Calu3 (cell line): ENCODE measurements around the gene TM9SF3. TPM values are rescaled to one million over a fixed set of nuclear protein-coding genes. Genes with fewer than 3 reads are reported as not detected.

Experiments
- BruUV-seq: library from RNA; stranded (reverse); fragments of 400-500 nt; replicated peaks from 2 replicates; lab custom pipeline; 2021; lab: Mats Ljungman, UMichigan
- CTCF ChIA-PET: fragments of 300-600 bp; sonication (Branson Sonifier 250); formaldehyde crosslinking; loops from one replicate; lab custom pipeline; 2022; ENCODE audit warnings: antibody characterized with exemption; lab: Charles Lee
- DNase-seq: peaks from one replicate; pipeline ENCODE4 v3.0.0; 2022
- H3K27ac Mint-ChIP-seq: one replicate; pipeline ENCODE4 v1.8.0; 2022; ENCODE audit warnings: mixed read lengths; ENCODE audit not compliant: unreplicated experiment
- H3K27me3 Mint-ChIP-seq: one replicate; pipeline ENCODE4 v1.8.0; 2022; ENCODE audit warnings: mixed read lengths; ENCODE audit not compliant: unreplicated experiment
- H3K36me3 Mint-ChIP-seq: one replicate; pipeline ENCODE4 v1.8.0; 2022; ENCODE audit warnings: mild to moderate bottlenecking, moderate library complexity, mixed read lengths; ENCODE audit not compliant: insufficient read depth, unreplicated experiment
- H3K4me1 Mint-ChIP-seq: one replicate; pipeline ENCODE4 v1.8.0; 2022; ENCODE audit warnings: mild to moderate bottlenecking, low read depth, mixed read lengths; ENCODE audit not compliant: unreplicated experiment
- H3K4me3 Mint-ChIP-seq: one replicate; pipeline ENCODE4 v1.8.0; 2022; ENCODE audit warnings: mild to moderate bottlenecking, low read depth, moderate library complexity, mixed read lengths; ENCODE audit not compliant: unreplicated experiment
- H3K9me3 Mint-ChIP-seq: one replicate; pipeline ENCODE4 v1.8.0; 2022; ENCODE audit warnings: low read depth, mixed read lengths; ENCODE audit not compliant: unreplicated experiment
- intact Hi-C: fragments of 100-400 bp; cut with micrococcal nuclease; formaldehyde crosslinking; loops from one replicate; pipeline ENCODE4 v1.10.0; 2022; ENCODE audit not compliant: unreplicated experiment
- total RNA-seq: library from RNA; stranded (reverse); gene quantifications from 2 replicates; pipeline ENCODE4 v1.2.3, GENCODE V29; 2022
- TF ChIP-seq, protein P1 (sequence below): fragments of 200-600 bp; IDR thresholded peaks from one replicate; pipeline ENCODE4 v1.8.0; 2022; ENCODE audit warnings: antibody characterized with exemption; ENCODE audit not compliant: unreplicated experiment

Gene TM9SF3
- total RNA-seq, 1 experiment from 2014 or later, result 177 TPM

GRCh38 chr10:96517284-96517683, 69.5 kb downstream of the TM9SF3 start:
- Mint-ChIP-seq H3K9me3 (no peaks in the 10 kb centered on the region), H3K4me1 (no peaks in the 10 kb centered on the region), H3K36me3 (peaks cover 20% of the 10 kb centered on the region), H3K27me3 (peaks cover 7% of the 10 kb centered on the region), H3K4me3 (no peak overlapping the region), H3K27ac (no peak overlapping the region)
- no peak for DNase-seq
- TF ChIP-seq, protein P1, sequence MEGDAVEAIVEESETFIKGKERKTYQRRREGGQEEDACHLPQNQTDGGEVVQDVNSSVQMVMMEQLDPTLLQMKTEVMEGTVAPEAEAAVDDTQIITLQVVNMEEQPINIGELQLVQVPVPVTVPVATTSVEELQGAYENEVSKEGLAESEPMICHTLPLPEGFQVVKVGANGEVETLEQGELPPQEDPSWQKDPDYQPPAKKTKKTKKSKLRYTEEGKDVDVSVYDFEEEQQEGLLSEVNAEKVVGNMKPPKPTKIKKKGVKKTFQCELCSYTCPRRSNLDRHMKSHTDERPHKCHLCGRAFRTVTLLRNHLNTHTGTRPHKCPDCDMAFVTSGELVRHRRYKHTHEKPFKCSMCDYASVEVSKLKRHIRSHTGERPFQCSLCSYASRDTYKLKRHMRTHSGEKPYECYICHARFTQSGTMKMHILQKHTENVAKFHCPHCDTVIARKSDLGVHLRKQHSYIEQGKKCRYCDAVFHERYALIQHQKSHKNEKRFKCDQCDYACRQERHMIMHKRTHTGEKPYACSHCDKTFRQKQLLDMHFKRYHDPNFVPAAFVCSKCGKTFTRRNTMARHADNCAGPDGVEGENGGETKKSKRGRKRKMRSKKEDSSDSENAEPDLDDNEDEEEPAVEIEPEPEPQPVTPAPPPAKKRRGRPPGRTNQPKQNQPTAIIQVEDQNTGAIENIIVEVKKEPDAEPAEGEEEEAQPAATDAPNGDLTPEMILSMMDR, result no peak
- CTCF ChIA-PET, result no interaction called here
- intact Hi-C loops, result no loop called here
- BruUV-seq, result no TSS peak

DNA sequence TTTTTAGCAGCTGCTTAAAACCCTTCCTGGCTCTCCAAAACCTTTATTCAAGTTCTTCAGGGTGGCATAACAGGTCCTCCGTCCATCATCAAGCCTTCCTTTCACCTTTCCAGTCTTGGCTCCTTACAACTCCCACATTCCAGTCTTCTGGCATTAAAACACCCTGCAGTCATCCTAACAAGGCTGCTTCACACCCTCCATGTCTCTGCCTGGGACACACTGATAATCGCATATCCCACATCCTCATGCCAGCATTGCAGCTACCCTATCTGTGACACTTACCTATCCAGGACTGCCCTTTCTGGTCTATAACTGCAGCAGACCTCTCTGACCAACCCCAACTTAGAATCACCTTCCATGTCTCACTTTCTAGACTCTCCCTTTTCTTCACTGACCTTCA, 70.5 kb downstream of the TM9SF3 start:
- Mint-ChIP-seq H3K36me3 (peaks cover 20% of the 10 kb centered on the region), H3K4me3 (no peak overlapping the region), H3K27ac (peak overlapping the region; percentile 26), H3K4me1 (no peaks in the 10 kb centered on the region), H3K27me3 (peaks cover 16% of the 10 kb centered on the region), H3K9me3 (no peaks in the 10 kb centered on the region)
- TF ChIP-seq, protein P1, result no peak
- intact Hi-C loops, result no loop called here
- CTCF ChIA-PET, result no interaction called here
- no TSS peak for BruUV-seq
- no peak for DNase-seq

GRCh38 chr10:96513698-96514561, 72.9 kb downstream of the TM9SF3 start, which contains the start of gene TLL2:
Gene TLL2 (minus strand): TSS chr10:96513926. CDS start chr10:96513685, 241 bp downstream.
- peaks cover 16% of the 10 kb centered on the region for H3K27me3 Mint-ChIP-seq
- peak within 1 kb of the TSS; percentile 78 for H3K4me3 Mint-ChIP-seq
- H3K9me3 Mint-ChIP-seq, result no peaks in the 10 kb centered on the region
- TF ChIP-seq, protein P1, result peak; percentile 7
- DNase-seq, result peak; percentile 89
- CTCF ChIA-PET, result interaction anchor here (0.5 to 2.4 kb wide), 9 partner anchors 18 to 376 kb away, joined by 3 to 12 read pairs (median 3); no protein-coding TSS in a partner anchor
- BruUV-seq, result no TSS peak
- H3K4me1 Mint-ChIP-seq, result no peaks in the 10 kb centered on the region
- intact Hi-C loops, result loop anchor here (1.0 to 5.0 kb wide), 2 partner anchors 117 to 139 kb away; no protein-coding TSS in a partner anchor
- H3K27ac Mint-ChIP-seq, result no peak within 1 kb of the TSS
- peaks cover 20% of the 10 kb centered on the region for H3K36me3 Mint-ChIP-seq

DNA sequence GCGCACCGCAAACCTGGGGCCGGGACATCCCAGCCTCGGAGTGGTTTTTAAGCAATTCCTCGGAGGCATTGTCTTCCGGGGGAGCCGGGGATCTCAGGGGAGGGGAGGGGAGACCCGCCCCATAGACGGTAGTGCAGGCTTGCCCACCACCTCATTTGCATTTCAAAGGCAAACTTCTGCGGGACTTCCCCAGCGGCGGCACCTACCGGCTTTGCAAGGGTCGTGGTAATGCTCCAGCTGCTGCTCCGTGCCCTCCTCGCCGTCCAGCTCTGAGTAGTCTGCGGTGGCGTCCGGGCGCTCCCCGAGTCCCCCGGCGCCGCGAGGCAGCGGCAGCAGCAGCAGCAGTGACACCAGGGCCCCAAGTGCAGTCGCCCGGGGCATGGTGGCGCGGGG, 73.5 kb downstream of the TM9SF3 start:
- Mint-ChIP-seq H3K36me3 (peaks cover 20% of the 10 kb centered on the region), H3K4me1 (no peaks in the 10 kb centered on the region), H3K9me3 (no peaks in the 10 kb centered on the region), H3K4me3 (peak overlapping the region; percentile 78), H3K27me3 (peaks cover 16% of the 10 kb centered on the region), H3K27ac (no peak overlapping the region)
- CTCF ChIA-PET, result interaction anchor here (0.8 to 2.4 kb wide), 7 partner anchors 19 to 377 kb away, joined by 3 to 12 read pairs (median 3); no protein-coding TSS in a partner anchor
- DNase-seq, result no peak
- intact Hi-C loops, result loop anchor here (5.0 kb wide), 1 partner anchor 116 kb away; no protein-coding TSS in a partner anchor
- TF ChIP-seq, protein P1, result no peak
- BruUV-seq, result no TSS peak
